Activated B cell treated with CpG ODN at 0.5 μM for 24 hours (primary cell): ENCODE data around the gene VARS1. TPM values are rescaled to one million over a fixed set of nuclear protein-coding genes. Genes with fewer than 3 reads are reported as not detected.
"Not testable (repeated sequence)": the region's sequence is repeated elsewhere in the genome, so short reads cannot be mapped to it uniquely, and the experiment has no call there.

Experiments
- ATAC-seq: fragments of 200-7000 bp; cut with Tn5 transposase; one replicate; pipeline ENCODE4 v1.10.0; 2021; ENCODE audit warnings: low read depth, mild to moderate bottlenecking, moderate library complexity
- CTCF ChIA-PET: fragments of 350-600 bp; sonication (Branson Sonifier 250); formaldehyde crosslinking; loops from one replicate; lab custom pipeline; 2021; ENCODE audit warnings: antibody characterized with exemption; lab: Charles Lee
- POLR2A ChIA-PET: fragments of 350-600 bp; sonication (Branson Sonifier 250); formaldehyde crosslinking; loops from one replicate; lab custom pipeline; 2021; ENCODE audit warnings: antibody characterized with exemption; lab: Charles Lee
- DNase-seq: peaks from one replicate; pipeline ENCODE4 v3.0.0; 2022
- H3K27ac Mint-ChIP-seq: one replicate; pipeline ENCODE4 v1.8.0; 2020; ENCODE audit warnings: mixed read lengths
- H3K27me3 Mint-ChIP-seq: one replicate; pipeline ENCODE4 v1.8.0; 2021; ENCODE audit warnings: mixed read lengths
- H3K36me3 Mint-ChIP-seq: one replicate; pipeline ENCODE4 v1.8.0; 2021; ENCODE audit warnings: low read depth, mixed read lengths
- H3K4me1 Mint-ChIP-seq: one replicate; pipeline ENCODE4 v1.8.0; 2021; ENCODE audit warnings: mixed read lengths
- H3K4me3 Mint-ChIP-seq: one replicate; pipeline ENCODE4 v1.8.0; 2020; ENCODE audit warnings: mild to moderate bottlenecking, mixed read lengths
- H3K9me3 Mint-ChIP-seq: one replicate; pipeline ENCODE4 v1.8.0; 2020; ENCODE audit warnings: mixed read lengths
- CTCF ChIP-seq: fragments of 200-600 bp; IDR thresholded peaks from one replicate; pipeline ENCODE4 v1.8.0; 2022; ENCODE audit warnings: antibody characterized with exemption, mild to moderate bottlenecking
- intact Hi-C: fragments of 100-400 bp; cut with micrococcal nuclease; formaldehyde crosslinking; loops from one replicate; pipeline ENCODE4 v1.15.1; 2024
- total RNA-seq: library from RNA; stranded (reverse); gene quantifications from 2 replicates; pipeline ENCODE4 v1.2.3, GENCODE V29; 2022

Gene VARS1
- total RNA-seq, 1 donor from 2014 or later, result 140 TPM

GRCh38 chr6:31805939-31806469, 10.5 kb upstream of the VARS1 start:
- no peak for DNase-seq
- no peaks in the 10 kb centered on the region for H3K27me3 Mint-ChIP-seq
- peaks cover 25% of the 10 kb centered on the region for H3K36me3 Mint-ChIP-seq
- no peak for TF ChIP-seq CTCF
- no peaks in the 10 kb centered on the region for H3K9me3 Mint-ChIP-seq
- ChIA-PET CTCF (interaction anchor here (1.4 to 2.3 kb wide), 3 partner anchors 10 to 79 kb away, joined by 6 to 20 read pairs (median 9); partner anchors contain the start of gene VARS1), POLR2A (interaction anchor here (0.6 to 3.1 kb wide), 30 partner anchors 9 to 426 kb away, joined by 3 to 62 read pairs (median 6); partner anchors contain the start of genes ABHD16A, BAG6, C6orf47 and CLIC1)
- H3K27ac Mint-ChIP-seq, result peak overlapping the region; percentile 89
- H3K4me3 Mint-ChIP-seq, result peak overlapping the region; percentile 94
- intact Hi-C loops, result loop anchor here (1.0 kb wide), 4 partner anchors 11 to 154 kb away; partner anchors contain the start of genes BAG6 and VARS1
- peaks cover 16% of the 10 kb centered on the region for H3K4me1 Mint-ChIP-seq
- peak; percentile 10 for ATAC-seq

DNA sequence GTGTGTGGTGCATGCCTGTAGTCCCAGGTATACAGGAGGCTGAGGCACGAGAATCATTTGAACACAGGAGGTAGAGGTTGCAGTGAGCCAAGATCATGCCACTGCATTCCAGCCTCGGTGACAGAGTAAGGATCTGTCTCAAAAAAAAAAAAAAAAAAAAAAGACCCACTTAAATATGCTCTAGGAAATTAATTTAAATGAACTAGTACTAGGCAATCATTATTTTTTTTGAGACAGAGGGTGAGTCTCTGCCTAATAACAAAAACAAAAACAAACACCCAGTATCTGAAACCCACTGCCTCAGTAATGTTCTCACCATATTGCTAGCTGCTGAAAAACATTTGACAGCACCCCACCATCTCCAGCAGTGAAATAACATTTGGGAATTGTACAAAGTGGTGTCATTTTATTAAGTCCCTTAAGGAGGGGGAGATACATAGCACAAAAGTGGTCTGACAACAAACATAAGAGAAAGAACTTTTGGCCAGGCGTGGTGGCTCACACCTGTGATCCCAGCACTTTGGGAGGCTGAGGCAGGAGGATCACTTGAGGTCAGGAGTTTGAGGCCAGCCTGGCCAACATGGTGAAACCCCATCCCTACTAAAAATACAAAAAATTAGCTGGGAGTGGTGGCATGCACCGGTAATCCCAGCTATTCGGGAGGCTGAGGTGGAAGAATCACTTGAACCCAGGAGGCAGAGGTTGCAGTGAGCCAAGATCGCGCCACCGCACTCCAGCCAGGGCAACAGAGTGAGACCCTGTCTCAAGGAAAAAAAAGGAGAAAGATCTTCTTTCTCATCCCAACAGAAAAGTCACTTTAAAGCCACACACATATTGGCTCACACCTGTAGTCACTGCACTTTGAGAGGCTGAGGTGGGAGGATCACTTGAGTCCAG, 5.7 kb upstream of the VARS1 start:
- ATAC-seq, H3K27me3 Mint-ChIP-seq, DNase-seq, intact Hi-C loops, H3K9me3 Mint-ChIP-seq, H3K27ac Mint-ChIP-seq, H3K4me3 Mint-ChIP-seq: not testable (repeated sequence)
- POLR2A ChIA-PET, result interaction anchor here (1.0 kb wide), 1 partner anchor 39 kb away, joined by 3 read pairs; no protein-coding TSS in a partner anchor
- CTCF ChIA-PET, result interaction anchor here (1.5 kb wide), 1 partner anchor 10 kb away, joined by 5 read pairs; no protein-coding TSS in a partner anchor
- Mint-ChIP-seq H3K36me3 (peaks cover 26% of the 10 kb centered on the region), H3K4me1 (peaks cover 31% of the 10 kb centered on the region)

GRCh38 chr6:31799781-31800180, 4.2 kb upstream of the VARS1 start:
- Mint-ChIP-seq H3K36me3 (peaks cover 31% of the 10 kb centered on the region), H3K4me3 (no peak overlapping the region), H3K27ac (no peak overlapping the region), H3K9me3 (no peaks in the 10 kb centered on the region), H3K4me1 (peaks cover 33% of the 10 kb centered on the region), H3K27me3 (no peaks in the 10 kb centered on the region)
- no peak for DNase-seq
- TF ChIP-seq CTCF, result no peak
- POLR2A ChIA-PET, result interaction anchor here (0.5 to 5.9 kb wide), 5 partner anchors 23 to 233 kb away, joined by 3 to 103 read pairs (median 4); partner anchors contain the start of genes CLIC1 and MSH5
- ATAC-seq, result no peak
- intact Hi-C loops, result no loop called here
- CTCF ChIA-PET, result interaction anchor here (1.5 kb wide), 1 partner anchor 9 kb away, joined by 5 read pairs; no protein-coding TSS in a partner anchor

- DNase-seq, result no peak
- Mint-ChIP-seq H3K9me3 (no peaks in the 10 kb centered on the region), H3K36me3 (peaks cover 32% of the 10 kb centered on the region), H3K4me1 (peaks cover 51% of the 10 kb centered on the region), H3K27ac (peak overlapping the region; percentile 89), H3K4me3 (peak overlapping the region; percentile 62), H3K27me3 (no peaks in the 10 kb centered on the region)
- intact Hi-C loops, result loop anchor here (2.0 kb wide), 1 partner anchor 17 kb away; the partner anchor contains the start of genes HSPA1A and HSPA1L
- POLR2A ChIA-PET, result interaction anchor here (0.6 to 5.9 kb wide), 6 partner anchors 8 to 133 kb away, joined by 3 to 103 read pairs (median 5); partner anchors contain the start of genes CLIC1, LSM2 and MSH5
- no peak for TF ChIP-seq CTCF
- ATAC-seq, result no peak
- CTCF ChIA-PET, result interaction anchor here (1.5 to 2.9 kb wide), 4 partner anchors 9 to 246 kb away, joined by 3 to 20 read pairs (median 6); partner anchors contain the start of genes CLIC1 and LSM2
These were observed 2.0 kb upstream of the VARS1 start for GRCh38 chr6:31797588-31797987.

- no peak for ATAC-seq
- H3K4me1 Mint-ChIP-seq, result peaks cover 56% of the 10 kb centered on the region
- POLR2A ChIA-PET, result interaction anchor here (0.6 to 5.9 kb wide), 11 partner anchors 9 to 411 kb away, joined by 3 to 103 read pairs (median 8); partner anchors contain the start of genes C6orf47, CLIC1, CSNK2B and GPANK1
These were observed 1.4 kb upstream of the VARS1 start for GRCh38 chr6:31796993-31797385.

More at GRCh38 chr6:31796993-31797385, 1.4 kb upstream of the VARS1 start:
- no peak for DNase-seq
- Mint-ChIP-seq H3K27me3 (no peaks in the 10 kb centered on the region), H3K36me3 (peaks cover 34% of the 10 kb centered on the region), H3K9me3 (no peaks in the 10 kb centered on the region), H3K4me3 (peak overlapping the region; percentile 64), H3K27ac (peak overlapping the region; percentile 89)
- intact Hi-C loops, result loop anchor here (2.0 kb wide), 1 partner anchor 18 kb away; the partner anchor contains the start of genes HSPA1A and HSPA1L
- no peak for TF ChIP-seq CTCF
- CTCF ChIA-PET, result interaction anchor here (1.5 to 2.9 kb wide), 5 partner anchors 9 to 246 kb away, joined by 3 to 20 read pairs (median 6); partner anchors contain the start of genes CLIC1 and LSM2
